AG04449 (cell line): ENCODE data around the gene GADD45G.

Experiments
- CTCF ChIA-PET: fragments of 350-600 bp; formaldehyde crosslinking; extraction: SDS; loops from one replicate; lab custom pipeline; 2021; ENCODE audit warnings: antibody characterized with exemption; lab: Yijun Ruan, JAX
- POLR2A ChIA-PET: fragments of 400-600, 350-600 bp; formaldehyde crosslinking; extraction: SDS; loops from one replicate; lab custom pipeline; 2020; ENCODE audit warnings: antibody characterized with exemption, inconsistent platforms; lab: Yijun Ruan, JAX
- DNase-seq: peaks from one replicate; pipeline ENCODE4 v3.0.0-alpha.2; 2010; ENCODE audit warnings: low read depth, low spot score
- H3K4me3 ChIP-seq: 2 replicates; pipeline ENCODE4 v1.5.1; 2011; ENCODE audit warnings: low read depth, mild to moderate bottlenecking, control low read depth, low read length
- TF ChIP-seq, protein P1 (sequence below): IDR thresholded peaks from one replicate; pipeline ENCODE4 v1.5.1; 2011; ENCODE audit warnings: mild to moderate bottlenecking, moderate library complexity, low read length, control low read depth, inconsistent platforms; ENCODE audit not compliant: insufficient read depth; ENCODE audit errors: missing control alignments

Gene GADD45G

GRCh38 chr9:89600831-89601230, 4.0 kb upstream of the GADD45G start:
- no peak overlapping the region for H3K4me3 ChIP-seq
- POLR2A ChIA-PET: no interaction called here
- CTCF ChIA-PET: interaction anchor here (1.0 to 13.0 kb wide), 15 partner anchors 8 to 1278 kb away, joined by 3 to 265 read pairs (median 4); no protein-coding TSS in a partner anchor
- TF ChIP-seq, protein P1, sequence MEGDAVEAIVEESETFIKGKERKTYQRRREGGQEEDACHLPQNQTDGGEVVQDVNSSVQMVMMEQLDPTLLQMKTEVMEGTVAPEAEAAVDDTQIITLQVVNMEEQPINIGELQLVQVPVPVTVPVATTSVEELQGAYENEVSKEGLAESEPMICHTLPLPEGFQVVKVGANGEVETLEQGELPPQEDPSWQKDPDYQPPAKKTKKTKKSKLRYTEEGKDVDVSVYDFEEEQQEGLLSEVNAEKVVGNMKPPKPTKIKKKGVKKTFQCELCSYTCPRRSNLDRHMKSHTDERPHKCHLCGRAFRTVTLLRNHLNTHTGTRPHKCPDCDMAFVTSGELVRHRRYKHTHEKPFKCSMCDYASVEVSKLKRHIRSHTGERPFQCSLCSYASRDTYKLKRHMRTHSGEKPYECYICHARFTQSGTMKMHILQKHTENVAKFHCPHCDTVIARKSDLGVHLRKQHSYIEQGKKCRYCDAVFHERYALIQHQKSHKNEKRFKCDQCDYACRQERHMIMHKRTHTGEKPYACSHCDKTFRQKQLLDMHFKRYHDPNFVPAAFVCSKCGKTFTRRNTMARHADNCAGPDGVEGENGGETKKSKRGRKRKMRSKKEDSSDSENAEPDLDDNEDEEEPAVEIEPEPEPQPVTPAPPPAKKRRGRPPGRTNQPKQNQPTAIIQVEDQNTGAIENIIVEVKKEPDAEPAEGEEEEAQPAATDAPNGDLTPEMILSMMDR: no peak
- no peak for DNase-seq

GRCh38 chr9:89601306-89601705, 3.5 kb upstream of the GADD45G start:
- DNase-seq: no peak
- CTCF ChIA-PET: interaction anchor here (0.6 to 13.0 kb wide), 14 partner anchors 8 to 1268 kb away, joined by 3 to 265 read pairs (median 4); no protein-coding TSS in a partner anchor
- TF ChIP-seq, protein P1: no peak
- no peak overlapping the region for H3K4me3 ChIP-seq
- POLR2A ChIA-PET: no interaction called here

GRCh38 chr9:89601856-89602562, 2.8 kb upstream of the GADD45G start:
- no peak for DNase-seq
- CTCF ChIA-PET: interaction anchor here (0.6 to 13.0 kb wide), 16 partner anchors 9 to 1267 kb away, joined by 3 to 265 read pairs (median 4); no protein-coding TSS in a partner anchor
- POLR2A ChIA-PET: no interaction called here
- no peak overlapping the region for H3K4me3 ChIP-seq
- TF ChIP-seq, protein P1: no peak

GRCh38 chr9:89602978-89603766, 1.6 kb upstream of the GADD45G start:
- DNase-seq: peak; percentile 7
- CTCF ChIA-PET: interaction anchor here (0.6 to 13.0 kb wide), 21 partner anchors 8 to 1266 kb away, joined by 3 to 265 read pairs (median 3); no protein-coding TSS in a partner anchor
- POLR2A ChIA-PET: interaction anchor here (0.7 kb wide), 1 partner anchor 360 kb away, joined by 4 read pairs; no protein-coding TSS in a partner anchor
- TF ChIP-seq, protein P1: peak; percentile 84
- no peak overlapping the region for H3K4me3 ChIP-seq

DNA sequence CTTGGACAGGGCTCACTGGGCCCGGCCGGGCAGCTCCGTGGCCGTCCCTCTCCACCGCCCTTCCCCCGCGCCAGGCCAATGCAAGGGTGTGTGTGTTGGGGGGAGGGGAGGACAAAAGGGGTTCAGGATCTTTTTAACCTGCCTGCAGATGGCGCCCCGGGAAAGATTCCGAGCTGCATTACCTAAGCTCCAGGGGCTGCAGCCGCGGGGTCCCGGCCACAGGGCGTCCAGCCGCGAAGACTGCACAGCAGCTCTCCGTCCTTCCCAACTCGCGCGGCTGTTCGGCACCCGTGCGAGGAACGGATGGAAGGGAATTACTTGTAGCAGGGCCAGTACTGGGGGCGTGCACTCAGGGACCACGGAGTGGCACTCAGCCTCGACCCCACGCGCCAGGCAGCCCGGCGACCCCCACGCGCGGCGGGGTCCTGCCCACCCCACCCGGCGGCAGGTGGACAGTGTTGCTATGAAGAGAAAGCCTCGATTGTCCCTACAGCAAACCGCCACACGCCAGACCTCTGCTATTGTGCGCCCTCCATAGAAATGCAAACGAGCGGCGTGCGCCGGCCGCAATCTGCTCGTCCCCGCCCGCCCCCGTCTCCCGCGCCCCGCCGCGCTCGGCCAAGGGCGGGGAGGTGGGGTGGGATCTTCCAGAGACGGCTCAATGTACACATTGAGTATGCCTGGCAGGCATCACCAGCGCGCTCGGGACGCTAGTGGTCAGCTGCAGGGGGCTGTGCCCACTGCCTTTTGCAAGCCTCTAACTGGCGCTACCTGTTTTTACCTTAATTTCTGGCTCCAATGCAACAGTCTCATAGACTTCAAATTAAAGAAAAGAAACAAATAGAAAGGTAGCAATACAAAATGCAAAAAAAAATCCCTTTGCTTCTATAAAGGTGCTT, 796 bp upstream of the GADD45G start:
- CTCF ChIA-PET: interaction anchor here (0.8 to 13.0 kb wide), 9 partner anchors 11 to 1265 kb away, joined by 3 to 265 read pairs (median 10); no protein-coding TSS in a partner anchor
- TF ChIP-seq, protein P1: peak; percentile 11
- H3K4me3 ChIP-seq: no peak overlapping the region
- no peak for DNase-seq
- POLR2A ChIA-PET: interaction anchor here (0.7 kb wide), 1 partner anchor 361 kb away, joined by 4 read pairs; no protein-coding TSS in a partner anchor
